HepG2 (cell line): Measurements from ENCODE around the gene WDR20. TPM values are rescaled to one million over a fixed set of nuclear protein-coding genes. Genes with fewer than 3 reads are reported as not detected.

Experiments used
- ATAC-seq: fragments of 200-7000 bp; cut with Tn5 transposase; 3 replicates; pipeline ENCODE4 v1.9.1; 2020; ENCODE audit warnings: mild to moderate bottlenecking, moderate library complexity
- BruUV-seq: library from RNA; stranded (reverse); fragments of 400-500 nt; replicated peaks from 2 replicates; lab custom pipeline; 2021; lab: Mats Ljungman, UMichigan
- CTCF ChIA-PET: fragments of 300-600 bp; formaldehyde crosslinking; extraction: SDS; loops from one replicate; lab custom pipeline; 2021; ENCODE audit warnings: low total read pairs, inconsistent platforms, low intra/inter-chr PET ratio; lab: Yijun Ruan, JAX
- POLR2A ChIA-PET: fragments of 350-600 bp; sonication (Branson Sonifier 250); formaldehyde crosslinking; loops from one replicate; lab custom pipeline; 2020; ENCODE audit warnings: antibody characterized with exemption, inconsistent platforms; lab: Yijun Ruan, JAX
- DNase-seq: peaks from one replicate; pipeline ENCODE4 v3.0.0-alpha.2; 2015; ENCODE audit warnings: low spot score
- FAIRE-seq: peaks from 3 replicates; lab custom pipeline; 2011; peaks lifted over from hg19 to GRCh38; lab: Jason Lieb, UNC
- H2AFZ ChIP-seq: one replicate; pipeline ENCODE4 v1.6.1; 2011; ENCODE audit warnings: low read length, inconsistent platforms
- H3K27ac ChIP-seq: fragments of 300-600 bp; 3 replicates; pipeline ENCODE4 v1.8.0; 2011; ENCODE audit warnings: mixed run types, mild to moderate bottlenecking, mixed read lengths, low read length, inconsistent platforms; ENCODE audit not compliant: insufficient read depth; ENCODE audit errors: extremely low read length
- H3K27me3 ChIP-seq, 2 experiments: fragments of 200-600 bp in 1 of 2; 2 replicates in 1 of 2; 3 replicates in 1 of 2; pipeline versions ENCODE4 v1.6.0 to v1.8.0; 2011; ENCODE audit warnings: low read length in 2 of 2, mild to moderate bottlenecking in 2 of 2, moderate library complexity in 2 of 2, inconsistent platforms in 1 of 2; ENCODE audit not compliant: insufficient read depth in 2 of 2, control insufficient read depth in 1 of 2
- H3K36me3 ChIP-seq, 2 experiments: fragments of 200-600 bp in 1 of 2; replicated peaks in 1 of 2; 2 replicates in 1 of 2; 3 replicates in 1 of 2; pipeline versions ENCODE4 v1.5.1 to v1.8.0; 2011; ENCODE audit warnings: low read length in 2 of 2, inconsistent platforms in 1 of 2; ENCODE audit not compliant: insufficient read depth in 2 of 2, control insufficient read depth in 1 of 2
- H3K4me1 ChIP-seq: 2 replicates; pipeline ENCODE4 v1.5.1; 2012; ENCODE audit warnings: low read length, inconsistent platforms; ENCODE audit not compliant: insufficient read depth
- H3K4me2 ChIP-seq: 2 replicates; pipeline ENCODE4 v1.6.0; 2011; ENCODE audit warnings: low read depth, low read length, inconsistent platforms
- H3K4me3 ChIP-seq, 3 experiments: fragments of 200-600 bp in 1 of 3; sonication (generic), shearing (Covaris generic) in 1 of 3; replicated peaks in 1 of 3; 2 replicates each; pipeline ENCODE4 v1.5.1; 2011 to 2016; ENCODE audit warnings: low read length in 3 of 3, inconsistent platforms in 2 of 3, low read depth in 2 of 3, mild to moderate bottlenecking in 2 of 3, control low read depth in 1 of 3, mixed read lengths in 1 of 3; ENCODE audit not compliant: insufficient read depth in 1 of 3
- H3K79me2 ChIP-seq: one replicate; pipeline ENCODE4 v1.6.1; 2011; ENCODE audit warnings: low read length, inconsistent platforms; ENCODE audit not compliant: insufficient read depth
- H3K9ac ChIP-seq: 2 replicates; pipeline ENCODE4 v1.6.0; 2011; ENCODE audit warnings: mild to moderate bottlenecking, low read depth, low read length, inconsistent platforms; ENCODE audit not compliant: insufficient read depth
- H3K9me3 ChIP-seq: 2 replicates; pipeline ENCODE4 v1.5.1; 2012; ENCODE audit warnings: mild to moderate bottlenecking, low read length
- H4K20me1 ChIP-seq: 2 replicates; pipeline ENCODE4 v1.6.0; 2011; ENCODE audit warnings: inconsistent platforms, mild to moderate bottlenecking, low read length, moderate library complexity; ENCODE audit not compliant: insufficient read depth
- BORCS8-MEF2B ChIP-seq: sonication (generic); formaldehyde crosslinking; IDR thresholded peaks from 2 replicates; pipeline ENCODE4 v1.8.0; 2022; ENCODE audit warnings: mild to moderate bottlenecking, missing genetic modification reagents
- CBX2 ChIP-seq, 2 experiments: fragments of 200-600 bp in 1 of 2; sonication (generic); formaldehyde crosslinking in 1 of 2; IDR thresholded peaks; 2 replicates each; pipeline versions ENCODE4 v1.7.0 to v1.8.1; 2018 to 2022; ENCODE audit warnings: low read depth in 2 of 2, low read length in 1 of 2, mild to moderate bottlenecking in 1 of 2, missing genetic modification reagents in 1 of 2
- CCDC6 ChIP-seq: sonication (generic); formaldehyde crosslinking; IDR thresholded peaks from 2 replicates; pipeline ENCODE4 v1.8.1; 2022; ENCODE audit warnings: mild to moderate bottlenecking, missing genetic modification reagents, moderate library complexity
- DNMT1 ChIP-seq: sonication (generic); formaldehyde crosslinking; IDR thresholded peaks from 2 replicates; pipeline ENCODE4 v1.5.1; 2020; ENCODE audit warnings: mild to moderate bottlenecking, missing genetic modification reagents
- DR1 ChIP-seq: sonication (generic); formaldehyde crosslinking; IDR thresholded peaks from 2 replicates; pipeline ENCODE4 v1.8.0; 2021; ENCODE audit warnings: mild to moderate bottlenecking, missing genetic modification reagents, inconsistent platforms
- HNRNPH1 ChIP-seq: fragments of 200-400 bp; formaldehyde crosslinking; optimal IDR thresholded peaks from 2 replicates; pipeline ENCODE3; 2017; ENCODE audit warnings: mild to moderate bottlenecking, low read depth, low read length
- IRF9 ChIP-seq: sonication (generic); formaldehyde crosslinking; IDR thresholded peaks from 2 replicates; pipeline ENCODE4 v1.8.0; 2022; ENCODE audit warnings: missing genetic modification reagents, mild to moderate bottlenecking, borderline replicate concordance
- KLF11 ChIP-seq: IDR thresholded peaks from 2 replicates; pipeline ENCODE4 v1.6.1; 2016; ENCODE audit warnings: missing compliant biosample characterization
- MAFG ChIP-seq: sonication (generic); formaldehyde crosslinking; IDR thresholded peaks from 2 replicates; pipeline ENCODE4 v1.5.1; 2020; ENCODE audit warnings: mild to moderate bottlenecking, missing genetic modification reagents
- PAWR ChIP-seq: sonication (generic); formaldehyde crosslinking; IDR thresholded peaks from 2 replicates; pipeline ENCODE4 v1.4.0; 2020; ENCODE audit warnings: missing genetic modification reagents, mild to moderate bottlenecking, borderline replicate concordance
- REL ChIP-seq: sonication (generic); formaldehyde crosslinking; conservative IDR thresholded peaks from 2 replicates; pipeline ENCODE4 v1.8.0; 2022; ENCODE audit warnings: mild to moderate bottlenecking, missing genetic modification reagents, moderate library complexity
- ZNF280D ChIP-seq: sonication (generic); formaldehyde crosslinking; IDR thresholded peaks from 2 replicates; pipeline ENCODE4 v1.5.1; 2020; ENCODE audit warnings: mild to moderate bottlenecking, missing genetic modification reagents
- ZNF296 ChIP-seq: sonication (generic); formaldehyde crosslinking; conservative IDR thresholded peaks from 2 replicates; pipeline ENCODE4 v1.5.0; 2020; ENCODE audit warnings: mild to moderate bottlenecking, missing genetic modification reagents
- ZNF430 ChIP-seq: sonication (generic); formaldehyde crosslinking; IDR thresholded peaks from 2 replicates; pipeline ENCODE4 v1.9.0; 2021; ENCODE audit warnings: mild to moderate bottlenecking, missing genetic modification reagents
- ZNF770 ChIP-seq: sonication (generic); formaldehyde crosslinking; IDR thresholded peaks from 2 replicates; pipeline ENCODE4 v1.5.0; 2020; ENCODE audit warnings: mild to moderate bottlenecking, missing genetic modification reagents
- WGBS: methylation state at CpG from one replicate; pipeline ENCODE4 v1.1.6; 2017; ENCODE audit warnings: low lambda C conversion rate; 5-methylcytosine and 5-hydroxymethylcytosine counted together
- in situ Hi-C: cut with HindIII; loops from 2 replicates; pipeline ENCODE4 v1.10.0; 2017; ENCODE audit warnings: low pct_unique_long_range_greater_than_20kb; ENCODE audit not compliant: extremely low pct_ligation_motif_present
- intact Hi-C: fragments of 100-400 bp; cut with micrococcal nuclease; formaldehyde crosslinking; loops from one replicate; pipeline ENCODE4 v1.10.0; 2022; ENCODE audit not compliant: unreplicated experiment
- polyA plus RNA-seq, 8 experiments: library from polyadenylated mRNA; depleted of rRNA in 3 of 8; stranded (reverse) in 7 of 8; unstranded in 1 of 8; fragments of >200 nt; fragmentation: Illumina TruSeq in 4 of 8; extraction: Trizol in 4 of 8; gene quantifications; 2 replicates each; pipeline versions ENCODE4 v1.2.1 to v1.2.3, GENCODE V29; 2011 to 2016; ENCODE audit warnings: low read depth in 4 of 8, missing spikeins in 1 of 8, mixed read lengths in 1 of 8; ENCODE audit not compliant: insufficient read depth in 1 of 8
- total RNA-seq, 5 experiments: library from RNA; depleted of rRNA; stranded (reverse); fragments of >200 nt; fragmentation: Illumina TruSeq; extraction: Trizol; gene quantifications; 2 replicates each; pipeline ENCODE4 v1.2.3, GENCODE V29; 2016; ENCODE audit warnings: low read depth in 1 of 5

WDR20 gene
- total and polyA plus RNA-seq, 2 of the 13 experiments (the other 11 are each of a cell fraction or from before 2014, with no cell fraction given), result 10.4 to 23.2 TPM

GRCh38 chr14:102164965-102165364 lies 25.3 kb downstream of the WDR20 start:
- no TSS peak for BruUV-seq
- no peak overlapping the region for H3K27ac ChIP-seq
- CTCF ChIA-PET, result no interaction called here
- intact Hi-C loops, result no loop called here
- DNase-seq (no peak), ATAC-seq (no peak), FAIRE-seq (no peak)
- POLR2A ChIA-PET, result no interaction called here
- 100% methylated on average over 4 of the region's 4 CpGs for WGBS
- H3K4me3 ChIP-seq, result no peak overlapping the region
- in situ Hi-C loops, result no loop called here
- no peak overlapping the region for H2AFZ ChIP-seq
- H3K9me3 ChIP-seq, result no peaks in the 10 kb centered on the region
- H3K9ac ChIP-seq, result no peak overlapping the region
- H3K4me2 ChIP-seq, result no peak overlapping the region
- H3K79me2 ChIP-seq, result peaks cover 67% of the 10 kb centered on the region
- 0 out of 2 replicates have a peak, but pooled peaks cover 4% of the 10 kb centered on the region for H4K20me1 ChIP-seq
- peaks cover 28% of the 10 kb centered on the region for H3K4me1 ChIP-seq
- peaks cover 1 to 15% of the 10 kb centered on the region in 2 experiments; a peak in 3 of 5 replicates for H3K36me3 ChIP-seq
- no peaks in the 10 kb centered on the region for H3K27me3 ChIP-seq
- TF ChIP-seq ZNF770 (CRISPR knock-in tag) (no peak), DNMT1 (no peak), PAWR (CRISPR knock-in tag) (no peak), CCDC6 (CRISPR knock-in tag) (no peak), ZNF280D (CRISPR knock-in tag) (no peak), KLF11 (CRISPR knock-in tag) (no peak), ZNF430 (CRISPR knock-in tag) (no peak), HNRNPH1 (no peak), BORCS8-MEF2B (CRISPR knock-in tag) (no peak), IRF9 (CRISPR knock-in tag) (no peak), REL (CRISPR knock-in tag) (no peak), MAFG (CRISPR knock-in tag) (no peak), DR1 (CRISPR knock-in tag) (no peak), CBX2 (IDR thresholded peaks at IDR 0.05; ENCODE audit: low read depth, low read length) (no peak), CBX2 (CRISPR knock-in tag; IDR thresholded peaks at IDR 0.05; ENCODE audit: low read depth) (no peak), ZNF296 (CRISPR knock-in tag) (no peak)
